Measurements from ENCODE around the gene SCART1. TPM values are rescaled to one million over a fixed set of nuclear protein-coding genes. Genes with fewer than 3 reads are reported as not detected.

Gene SCART1
- total RNA-seq, 1 experiment from 2014 or later, result 0.73 TPM

DNA sequence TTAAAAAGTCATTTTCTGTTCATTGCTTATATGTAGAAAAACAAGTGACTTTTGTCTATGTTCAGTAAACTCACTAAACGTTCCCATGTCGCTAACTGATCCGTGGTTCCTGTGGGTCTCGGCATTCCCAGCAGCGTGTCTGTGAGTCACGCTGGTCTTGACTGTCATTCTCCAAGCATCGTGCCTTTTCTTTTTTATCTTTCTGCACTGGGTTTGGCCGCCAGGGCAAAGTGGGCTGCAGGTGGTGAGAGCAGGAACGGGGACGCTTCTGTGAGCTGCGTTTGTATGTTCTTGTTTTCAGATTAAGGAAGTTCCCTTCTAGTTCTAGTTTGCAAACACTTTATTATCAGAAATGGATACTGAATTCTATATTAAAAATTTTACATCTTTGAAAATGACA lies 6.8 kb upstream of the SCART1 start:
- intact Hi-C loops (cut with micrococcal nuclease; ENCODE audit: unreplicated experiment), result no loop called here
- H3K9me3 Mint-ChIP-seq (ENCODE audit: unreplicated experiment), result peaks cover 37% of the 10 kb centered on the region
- POLR2A ChIA-PET, result no interaction called here
- no peaks in the 10 kb centered on the region for H3K27me3 ChIP-seq (replicated peaks; ENCODE audit: control insufficient read depth, insufficient read depth, low read length)
- CTCF ChIA-PET, result no interaction called here
- no peak for DNase-seq
- no peak overlapping the region for H3K4me3 ChIP-seq (ENCODE audit: low read depth, low read length)
- H3K36me3 Mint-ChIP-seq (ENCODE audit: insufficient read depth, unreplicated experiment), result peaks cover 6% of the 10 kb centered on the region
- TF ChIP-seq CTCF (IDR thresholded peaks at IDR 0.05; ENCODE audit: insufficient read depth in 1 of 2, low read depth in 1 of 2, low read length in 1 of 2, severe bottlenecking in 1 of 2, unreplicated experiment in 1 of 2), result no peak
- no peaks in the 10 kb centered on the region for H3K36me3 ChIP-seq (ENCODE audit: control insufficient read depth, insufficient read depth, low read length)
- no peaks in the 10 kb centered on the region for H3K4me1 ChIP-seq
- H3K27me3 Mint-ChIP-seq (ENCODE audit: insufficient read depth, unreplicated experiment), result peaks cover 7% of the 10 kb centered on the region
- no TSS peak for BruUV-seq (replicated peaks)
- H3K9me3 ChIP-seq, result peaks cover 37% of the 10 kb centered on the region
- H3K4me1 Mint-ChIP-seq (ENCODE audit: low read depth, unreplicated experiment), result no peaks in the 10 kb centered on the region
- H3K4me3 Mint-ChIP-seq (ENCODE audit: unreplicated experiment), result no peak overlapping the region
- H3K27ac Mint-ChIP-seq (ENCODE audit: unreplicated experiment), result no peak overlapping the region

DNA sequence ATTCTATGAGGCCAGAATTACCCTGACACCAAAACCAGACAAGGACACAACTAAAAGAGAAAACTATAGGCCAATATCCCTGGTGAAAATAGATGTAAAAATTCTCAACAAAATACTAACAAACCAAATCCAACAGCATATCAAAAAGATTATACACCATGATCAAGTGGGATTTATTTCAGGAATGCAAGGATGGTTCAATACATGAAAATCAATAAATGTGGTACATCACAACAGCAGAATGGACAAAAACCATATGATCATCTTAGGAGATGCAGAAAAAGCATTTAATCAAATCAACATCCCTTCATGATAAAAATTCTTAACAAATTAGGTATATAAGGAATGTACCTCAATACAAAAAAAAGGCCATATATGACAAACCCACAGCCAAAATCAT lies 5.6 kb upstream of the SCART1 start:
- Mint-ChIP-seq H3K36me3 (ENCODE audit: insufficient read depth, unreplicated experiment) (peaks cover 6% of the 10 kb centered on the region), H3K9me3 (ENCODE audit: unreplicated experiment) (peaks cover 41% of the 10 kb centered on the region), H3K4me1 (ENCODE audit: low read depth, unreplicated experiment) (no peaks in the 10 kb centered on the region), H3K27me3 (ENCODE audit: insufficient read depth, unreplicated experiment) (peaks cover 3% of the 10 kb centered on the region), H3K27ac (ENCODE audit: unreplicated experiment) (no peak overlapping the region), H3K4me3 (ENCODE audit: unreplicated experiment) (no peak overlapping the region)
- ChIA-PET POLR2A (no interaction called here), CTCF (no interaction called here)
- intact Hi-C loops (cut with micrococcal nuclease; ENCODE audit: unreplicated experiment), result no loop called here
- no TSS peak for BruUV-seq (replicated peaks)
- Histone ChIP-seq H3K9me3 (peaks cover 37% of the 10 kb centered on the region), H3K27me3 (replicated peaks; ENCODE audit: control insufficient read depth, insufficient read depth, low read length) (no peaks in the 10 kb centered on the region), H3K4me3 (ENCODE audit: low read depth, low read length) (no peak overlapping the region), H3K36me3 (ENCODE audit: control insufficient read depth, insufficient read depth, low read length) (no peaks in the 10 kb centered on the region), H3K4me1 (no peaks in the 10 kb centered on the region)
- no peak for DNase-seq
- TF ChIP-seq CTCF (IDR thresholded peaks at IDR 0.05; ENCODE audit: insufficient read depth in 1 of 2, low read depth in 1 of 2, low read length in 1 of 2, severe bottlenecking in 1 of 2, unreplicated experiment in 1 of 2), result no peak

DNA sequence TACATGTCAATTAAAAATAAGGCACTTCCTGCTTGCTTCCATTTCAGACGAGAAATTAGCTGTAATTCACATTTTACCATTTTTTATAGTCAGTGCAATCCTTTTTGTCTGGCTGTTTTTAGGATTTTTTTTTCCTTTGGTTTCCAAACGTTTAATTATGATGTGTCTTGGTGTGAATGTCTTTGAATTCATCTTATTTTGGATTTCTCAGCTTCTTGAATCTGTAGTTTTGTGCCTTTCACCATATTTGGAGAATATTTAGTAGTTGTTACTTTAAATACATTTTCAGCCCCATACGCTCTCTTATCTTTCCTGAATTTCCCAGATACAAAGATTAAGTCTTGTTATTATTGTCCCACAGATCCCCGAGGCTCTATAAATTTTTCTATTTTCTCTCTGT lies 2.4 kb upstream of the SCART1 start:
- peaks cover 1% of the 10 kb centered on the region; the same call in 1 of the 2 replicates for H3K27me3 ChIP-seq (replicated peaks; ENCODE audit: control insufficient read depth, insufficient read depth, low read length)
- Mint-ChIP-seq H3K27me3 (ENCODE audit: insufficient read depth, unreplicated experiment) (peaks cover 10% of the 10 kb centered on the region), H3K27ac (ENCODE audit: unreplicated experiment) (no peak overlapping the region), H3K36me3 (ENCODE audit: insufficient read depth, unreplicated experiment) (peaks cover 6% of the 10 kb centered on the region), H3K9me3 (ENCODE audit: unreplicated experiment) (peaks cover 45% of the 10 kb centered on the region), H3K4me3 (ENCODE audit: unreplicated experiment) (no peak overlapping the region), H3K4me1 (ENCODE audit: low read depth, unreplicated experiment) (no peaks in the 10 kb centered on the region)
- DNase-seq, result no peak
- CTCF ChIA-PET, result interaction anchor here (0.6 kb wide), 1 partner anchor 131 kb away, joined by 3 read pairs; no protein-coding TSS in a partner anchor
- BruUV-seq (replicated peaks), result no TSS peak
- POLR2A ChIA-PET, result no interaction called here
- no peak overlapping the region for H3K4me3 ChIP-seq (ENCODE audit: low read depth, low read length)
- peaks cover 36% of the 10 kb centered on the region for H3K9me3 ChIP-seq
- no peaks in the 10 kb centered on the region for H3K4me1 ChIP-seq
- intact Hi-C loops (cut with micrococcal nuclease; ENCODE audit: unreplicated experiment), result no loop called here
- no peaks in the 10 kb centered on the region for H3K36me3 ChIP-seq (ENCODE audit: control insufficient read depth, insufficient read depth, low read length)
- no peak for TF ChIP-seq CTCF (IDR thresholded peaks at IDR 0.05; ENCODE audit: insufficient read depth in 1 of 2, low read depth in 1 of 2, low read length in 1 of 2, severe bottlenecking in 1 of 2, unreplicated experiment in 1 of 2)
